SK-N-SH (cell line): ENCODE data around the gene SPRR2F. TPM values are rescaled to one million over a fixed set of nuclear protein-coding genes. Genes with fewer than 3 reads are reported as not detected.

Experiments
- CTCF ChIA-PET: fragments of 300-600, 350-600 bp; formaldehyde crosslinking; extraction: SDS; loops from one replicate; lab custom pipeline; 2021; lab: Yijun Ruan, JAX
- POLR2A ChIA-PET: fragments of 350-600 bp; sonication (Branson Sonifier 250); formaldehyde crosslinking; extraction: SDS; loops from one replicate; lab custom pipeline; 2020; ENCODE audit warnings: antibody characterized with exemption, inconsistent platforms; lab: Yijun Ruan, JAX
- DNase-seq: peaks from one replicate; pipeline ENCODE4 v3.0.0; 2012
- H2AFZ ChIP-seq: fragments of 200-600 bp; sonication (generic); 2 replicates; pipeline ENCODE4 v1.8.1; 2016; ENCODE audit warnings: antibody characterized with exemption, mild to moderate bottlenecking, low read depth
- H3F3A ChIP-seq: fragments of 200-600 bp; sonication (generic); replicated peaks from 2 replicates; pipeline ENCODE3; 2016; ENCODE audit warnings: antibody characterized with exemption, mild to moderate bottlenecking; ENCODE audit not compliant: insufficient read depth
- H3K27ac ChIP-seq, 2 experiments: fragments of 200-500 bp in 1 of 2; fragments of 200-600 bp in 1 of 2; sonication (Bioruptor generic) in 1 of 2; sonication (generic), shearing (Covaris generic) in 1 of 2; 2 replicates each; pipeline versions ENCODE4 v1.5.1 to v1.6.1; 2014 to 2016; ENCODE audit warnings: low read depth in 2 of 2, inconsistent platforms in 1 of 2, low read length in 1 of 2, mild to moderate bottlenecking in 1 of 2, mixed read lengths in 1 of 2
- H3K27me3 ChIP-seq: fragments of 200-600 bp; sonication (generic), shearing (Covaris generic); 2 replicates; pipeline ENCODE4 v1.6.1; 2016; ENCODE audit warnings: mixed run types; ENCODE audit not compliant: insufficient read depth
- H3K36me3 ChIP-seq, 2 experiments: fragments of 200-500 bp in 1 of 2; fragments of 200-600 bp in 1 of 2; sonication (Bioruptor generic) in 1 of 2; sonication (generic) in 1 of 2; replicated peaks in 1 of 2; 2 replicates each; pipeline versions ENCODE3 to v1.5.1; 2014 to 2016; ENCODE audit warnings: low read length in 1 of 2, mild to moderate bottlenecking in 1 of 2; ENCODE audit not compliant: insufficient read depth in 2 of 2, control insufficient read depth in 1 of 2
- H3K4me1 ChIP-seq, 2 experiments: fragments of 200-500 bp in 1 of 2; fragments of 200-600 bp in 1 of 2; sonication (Bioruptor generic) in 1 of 2; sonication (generic), shearing (Covaris generic) in 1 of 2; 2 replicates each; pipeline versions ENCODE4 v1.5.1 to v1.6.1; 2014 to 2016; ENCODE audit warnings: low read depth in 1 of 2, low read length in 1 of 2, mixed run types in 1 of 2; ENCODE audit not compliant: insufficient read depth in 2 of 2, control insufficient read depth in 1 of 2
- H3K4me2 ChIP-seq: fragments of 200-600 bp; sonication (generic), shearing (Covaris generic); 2 replicates; pipeline ENCODE4 v1.6.1; 2017; ENCODE audit warnings: mixed run types
- H3K4me3 ChIP-seq, 2 experiments: fragments of 200-500 bp in 1 of 2; fragments of 200-600 bp in 1 of 2; sonication (Bioruptor generic) in 1 of 2; sonication (generic), shearing (Covaris generic) in 1 of 2; 2 replicates each; pipeline versions ENCODE4 v1.5.1 to v1.8.1; 2014 to 2016; ENCODE audit warnings: low read depth in 2 of 2, inconsistent platforms in 1 of 2, low read length in 1 of 2, mild to moderate bottlenecking in 1 of 2, mixed read lengths in 1 of 2, moderate library complexity in 1 of 2
- H3K79me2 ChIP-seq: fragments of 200-600 bp; sonication (generic); 2 replicates; pipeline ENCODE4 v1.8.1; 2017; ENCODE audit warnings: mild to moderate bottlenecking; ENCODE audit not compliant: insufficient read depth
- H3K9ac ChIP-seq: fragments of 200-600 bp; sonication (generic); 2 replicates; pipeline ENCODE4 v1.6.1; 2017; ENCODE audit warnings: mixed run types
- H3K9me2 ChIP-seq: fragments of 200-600 bp; sonication (generic); 2 replicates; pipeline ENCODE4 v1.6.1; 2017; ENCODE audit warnings: mixed run types
- H3K9me3 ChIP-seq: fragments of 200-600 bp; sonication (generic); 2 replicates; pipeline ENCODE4 v1.6.1; 2017; ENCODE audit warnings: mixed run types, mild to moderate bottlenecking, moderate library complexity
- H4K20me1 ChIP-seq: fragments of 200-600 bp; sonication (generic); 2 replicates; pipeline ENCODE4 v1.6.1; 2017; ENCODE audit warnings: mild to moderate bottlenecking, mixed run types; ENCODE audit not compliant: insufficient read depth
- GATA2 ChIP-seq: sonication (generic); formaldehyde crosslinking; IDR thresholded peaks from 2 replicates; pipeline ENCODE4 v1.5.0; 2020; ENCODE audit warnings: mild to moderate bottlenecking, missing genetic modification reagents
- MEF2A ChIP-seq: IDR thresholded peaks from 2 replicates; pipeline ENCODE4 v1.4.0; 2012; ENCODE audit warnings: low read depth, borderline replicate concordance
- NRF1 ChIP-seq: IDR thresholded peaks from 2 replicates; pipeline ENCODE4 v1.6.1; 2012; ENCODE audit warnings: low read depth, mild to moderate bottlenecking, low read length
- POLR2AphosphoS5 ChIP-seq: IDR thresholded peaks from 2 replicates; pipeline ENCODE4 v1.6.1; 2012; ENCODE audit warnings: low read depth, low read length
- RCOR1 ChIP-seq: fragments of 150-350 bp; IDR thresholded peaks from 2 replicates; pipeline ENCODE4 v1.6.1; 2017; ENCODE audit warnings: antibody characterized with exemption, low read length
- RXRA ChIP-seq: IDR thresholded peaks from 2 replicates; pipeline ENCODE4 v1.4.0; 2012; ENCODE audit warnings: low read depth, mild to moderate bottlenecking, borderline replicate concordance
- TEAD4 ChIP-seq: IDR thresholded peaks from 2 replicates; pipeline ENCODE4 v1.4.0; 2012; ENCODE audit warnings: mild to moderate bottlenecking, borderline replicate concordance; ENCODE audit not compliant: insufficient read depth
- YY1 ChIP-seq: IDR thresholded peaks from 2 replicates; pipeline ENCODE4 v1.4.0; 2012; ENCODE audit warnings: low read depth, mild to moderate bottlenecking
- WGBS: methylation state at CpG from one replicate; pipeline ENCODE4 v1.1.6; 2017; ENCODE audit warnings: low lambda C conversion rate; 5-methylcytosine and 5-hydroxymethylcytosine counted together
- polyA plus RNA-seq, 3 experiments: library from polyadenylated mRNA; depleted of rRNA; stranded (reverse); fragments of >200 nt; gene quantifications; 2 replicates each; pipeline ENCODE4 v1.2.3, GENCODE V29; 2012
- TF ChIP-seq, protein P1 (sequence below): fragments of 150-350 bp; IDR thresholded peaks from 2 replicates; pipeline ENCODE4 v1.6.1; 2017; ENCODE audit warnings: antibody characterized with exemption, low read length, low read depth, borderline replicate concordance
- TF ChIP-seq, protein P2 (sequence below): IDR thresholded peaks from 2 replicates; pipeline ENCODE4 v1.6.1; 2012; ENCODE audit warnings: mild to moderate bottlenecking, low read depth, low read length, moderate library complexity
- TF ChIP-seq, protein P3 (sequence below): IDR thresholded peaks from 2 replicates; pipeline ENCODE4 v1.4.0; 2012; ENCODE audit warnings: low read depth

The SPRR2F gene
- polyA plus RNA-seq, 1 of the 3 experiments (the other 2 are of a cell fraction) = not detected

- no peak overlapping the region for H3K4me2 ChIP-seq
- ChIA-PET CTCF (no interaction called here), POLR2A (no interaction called here)
- H3K36me3 ChIP-seq = no peaks in the 10 kb centered on the region
- no peaks in the 10 kb centered on the region for H3K27me3 ChIP-seq
- H3K4me1 ChIP-seq = no peaks in the 10 kb centered on the region
- H2AFZ ChIP-seq = no peak overlapping the region
- 1% methylated on average over 3 of the region's 3 CpGs for WGBS
- no peaks in the 10 kb centered on the region for H3F3A ChIP-seq
- H3K27ac ChIP-seq = no peak overlapping the region
- no peaks in the 10 kb centered on the region for H3K9me2 ChIP-seq
- TF ChIP-seq, protein P1, sequence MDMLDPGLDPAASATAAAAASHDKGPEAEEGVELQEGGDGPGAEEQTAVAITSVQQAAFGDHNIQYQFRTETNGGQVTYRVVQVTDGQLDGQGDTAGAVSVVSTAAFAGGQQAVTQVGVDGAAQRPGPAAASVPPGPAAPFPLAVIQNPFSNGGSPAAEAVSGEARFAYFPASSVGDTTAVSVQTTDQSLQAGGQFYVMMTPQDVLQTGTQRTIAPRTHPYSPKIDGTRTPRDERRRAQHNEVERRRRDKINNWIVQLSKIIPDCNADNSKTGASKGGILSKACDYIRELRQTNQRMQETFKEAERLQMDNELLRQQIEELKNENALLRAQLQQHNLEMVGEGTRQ = no peak
- no peak for TF ChIP-seq RXRA
- TF ChIP-seq, protein P2, sequence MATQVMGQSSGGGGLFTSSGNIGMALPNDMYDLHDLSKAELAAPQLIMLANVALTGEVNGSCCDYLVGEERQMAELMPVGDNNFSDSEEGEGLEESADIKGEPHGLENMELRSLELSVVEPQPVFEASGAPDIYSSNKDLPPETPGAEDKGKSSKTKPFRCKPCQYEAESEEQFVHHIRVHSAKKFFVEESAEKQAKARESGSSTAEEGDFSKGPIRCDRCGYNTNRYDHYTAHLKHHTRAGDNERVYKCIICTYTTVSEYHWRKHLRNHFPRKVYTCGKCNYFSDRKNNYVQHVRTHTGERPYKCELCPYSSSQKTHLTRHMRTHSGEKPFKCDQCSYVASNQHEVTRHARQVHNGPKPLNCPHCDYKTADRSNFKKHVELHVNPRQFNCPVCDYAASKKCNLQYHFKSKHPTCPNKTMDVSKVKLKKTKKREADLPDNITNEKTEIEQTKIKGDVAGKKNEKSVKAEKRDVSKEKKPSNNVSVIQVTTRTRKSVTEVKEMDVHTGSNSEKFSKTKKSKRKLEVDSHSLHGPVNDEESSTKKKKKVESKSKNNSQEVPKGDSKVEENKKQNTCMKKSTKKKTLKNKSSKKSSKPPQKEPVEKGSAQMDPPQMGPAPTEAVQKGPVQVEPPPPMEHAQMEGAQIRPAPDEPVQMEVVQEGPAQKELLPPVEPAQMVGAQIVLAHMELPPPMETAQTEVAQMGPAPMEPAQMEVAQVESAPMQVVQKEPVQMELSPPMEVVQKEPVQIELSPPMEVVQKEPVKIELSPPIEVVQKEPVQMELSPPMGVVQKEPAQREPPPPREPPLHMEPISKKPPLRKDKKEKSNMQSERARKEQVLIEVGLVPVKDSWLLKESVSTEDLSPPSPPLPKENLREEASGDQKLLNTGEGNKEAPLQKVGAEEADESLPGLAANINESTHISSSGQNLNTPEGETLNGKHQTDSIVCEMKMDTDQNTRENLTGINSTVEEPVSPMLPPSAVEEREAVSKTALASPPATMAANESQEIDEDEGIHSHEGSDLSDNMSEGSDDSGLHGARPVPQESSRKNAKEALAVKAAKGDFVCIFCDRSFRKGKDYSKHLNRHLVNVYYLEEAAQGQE = no peak
- TF ChIP-seq POLR2AphosphoS5 = no peak
- TF ChIP-seq GATA2 (CRISPR knock-in tag) = no peak
- no peak for TF ChIP-seq MEF2A
- TF ChIP-seq YY1 = no peak
- TF ChIP-seq NRF1 = no peak
- no peak for TF ChIP-seq RCOR1
- H3K9me3 ChIP-seq = no peaks in the 10 kb centered on the region
- DNase-seq = no peak
- H3K79me2 ChIP-seq = no peaks in the 10 kb centered on the region
- H4K20me1 ChIP-seq = no peaks in the 10 kb centered on the region
- no peak overlapping the region for H3K9ac ChIP-seq
- no peak overlapping the region for H3K4me3 ChIP-seq
These were observed 39.2 kb upstream of the SPRR2F start for GRCh38 chr1:153152481-153152880.

- POLR2A ChIA-PET = no interaction called here
These were observed 37.5 kb upstream of the SPRR2F start, which contains the start of gene SPRR2G for GRCh38 chr1:153150846-153151245. Gene SPRR2G, minus strand, starts transcription at chr1:153150890. Its CDS starts 780 bp downstream, at chr1:153150110.

More at GRCh38 chr1:153150846-153151245, 37.5 kb upstream of the SPRR2F start, which contains the start of gene SPRR2G:
- Histone ChIP-seq H4K20me1 (no peaks in the 10 kb centered on the region), H3K79me2 (no peaks in the 10 kb centered on the region), H3K36me3 (no peaks in the 10 kb centered on the region), H3K27me3 (no peaks in the 10 kb centered on the region), H3K27ac (no peak within 1 kb of the TSS), H3F3A (no peaks in the 10 kb centered on the region), H2AFZ (no peak within 1 kb of the TSS), H3K4me1 (no peaks in the 10 kb centered on the region), H3K9me2 (no peaks in the 10 kb centered on the region), H3K9ac (no peak within 1 kb of the TSS), H3K4me2 (no peak within 1 kb of the TSS), H3K9me3 (no peaks in the 10 kb centered on the region), H3K4me3 (no peak within 1 kb of the TSS)
- no peak for TF ChIP-seq TEAD4
- TF ChIP-seq, protein P3, sequence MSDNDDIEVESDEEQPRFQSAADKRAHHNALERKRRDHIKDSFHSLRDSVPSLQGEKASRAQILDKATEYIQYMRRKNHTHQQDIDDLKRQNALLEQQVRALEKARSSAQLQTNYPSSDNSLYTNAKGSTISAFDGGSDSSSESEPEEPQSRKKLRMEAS = no peak
- WGBS = 0% methylated on average over 1 of the region's 1 CpG
- no peak for DNase-seq
- CTCF ChIA-PET = interaction anchor here (1.1 kb wide), 1 partner anchor 25 kb away, joined by 3 read pairs; no protein-coding TSS in a partner anchor
